Cardiac fibroblast (primary cell): ENCODE measurements around the gene MMP19.
"Not testable (repeated sequence)": the region's sequence is repeated elsewhere in the genome, so short reads cannot be mapped to it uniquely, and the experiment has no call there.

Experiments used
- DNase-seq, 2 donors: peaks; one replicate each; pipeline versions ENCODE4 v3.0.0 to v3.0.0-alpha.2; 2010; ENCODE audit warnings: low read depth in 2 of 2
- H3K4me3 ChIP-seq, 2 donors: replicated peaks in 1 of 2; 1 replicate in 1 of 2; 2 replicates in 1 of 2; pipeline ENCODE4 v1.5.1; 2011; ENCODE audit warnings: low read depth in 2 of 2, low read length in 2 of 2, mild to moderate bottlenecking in 2 of 2, moderate library complexity in 1 of 2
- TF ChIP-seq, protein P1 (sequence below): IDR thresholded peaks from one replicate; pipeline ENCODE4 v1.5.1; 2011; ENCODE audit warnings: low read depth, mild to moderate bottlenecking, low read length, inconsistent platforms

MMP19 gene

DNA sequence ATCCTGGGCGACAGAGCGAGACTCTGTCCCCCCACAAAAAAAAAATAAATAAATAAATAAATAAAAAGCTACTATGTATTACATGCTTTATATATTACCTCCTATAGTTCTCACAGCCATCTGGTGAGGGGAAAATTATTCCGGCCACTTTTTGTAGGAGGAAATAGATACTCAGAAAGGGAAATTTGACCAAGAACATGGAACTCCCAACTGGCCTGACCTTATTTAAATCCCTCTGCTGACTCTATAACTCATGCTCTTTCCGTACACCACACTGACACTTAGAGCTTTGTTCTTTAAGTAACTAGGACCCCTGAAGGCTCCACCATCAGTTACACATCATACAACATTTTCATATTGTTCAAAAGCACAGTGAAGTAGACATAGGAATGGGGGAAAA lies 2.2 kb upstream of the MMP19 start:
- DNase-seq, result no peak
- TF ChIP-seq, protein P1, sequence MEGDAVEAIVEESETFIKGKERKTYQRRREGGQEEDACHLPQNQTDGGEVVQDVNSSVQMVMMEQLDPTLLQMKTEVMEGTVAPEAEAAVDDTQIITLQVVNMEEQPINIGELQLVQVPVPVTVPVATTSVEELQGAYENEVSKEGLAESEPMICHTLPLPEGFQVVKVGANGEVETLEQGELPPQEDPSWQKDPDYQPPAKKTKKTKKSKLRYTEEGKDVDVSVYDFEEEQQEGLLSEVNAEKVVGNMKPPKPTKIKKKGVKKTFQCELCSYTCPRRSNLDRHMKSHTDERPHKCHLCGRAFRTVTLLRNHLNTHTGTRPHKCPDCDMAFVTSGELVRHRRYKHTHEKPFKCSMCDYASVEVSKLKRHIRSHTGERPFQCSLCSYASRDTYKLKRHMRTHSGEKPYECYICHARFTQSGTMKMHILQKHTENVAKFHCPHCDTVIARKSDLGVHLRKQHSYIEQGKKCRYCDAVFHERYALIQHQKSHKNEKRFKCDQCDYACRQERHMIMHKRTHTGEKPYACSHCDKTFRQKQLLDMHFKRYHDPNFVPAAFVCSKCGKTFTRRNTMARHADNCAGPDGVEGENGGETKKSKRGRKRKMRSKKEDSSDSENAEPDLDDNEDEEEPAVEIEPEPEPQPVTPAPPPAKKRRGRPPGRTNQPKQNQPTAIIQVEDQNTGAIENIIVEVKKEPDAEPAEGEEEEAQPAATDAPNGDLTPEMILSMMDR, result no peak
- H3K4me3 ChIP-seq, result no peak overlapping the region

DNA sequence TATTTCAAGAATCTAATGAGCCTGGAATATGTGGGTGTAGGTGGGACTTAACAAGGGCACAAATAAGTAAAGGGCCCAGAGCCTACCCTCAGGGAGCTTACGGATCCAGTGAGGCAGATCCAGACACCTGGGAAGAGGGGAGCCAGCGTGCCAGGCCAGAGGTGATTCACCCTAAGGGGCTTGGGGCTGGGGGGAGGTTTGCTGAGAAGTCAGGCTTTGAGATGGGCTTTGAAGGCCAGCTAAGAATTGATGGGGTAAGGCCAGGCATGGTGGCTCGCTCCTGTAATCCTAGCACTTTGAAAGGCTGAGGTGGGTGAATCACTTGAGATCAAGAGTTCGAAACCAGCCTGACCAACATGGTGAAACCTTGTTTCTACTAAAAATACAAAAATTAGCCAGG lies 695 bp upstream of the MMP19 start:
- TF ChIP-seq, protein P1, result no peak
- no peak overlapping the region for H3K4me3 ChIP-seq
- no peak for DNase-seq

DNA sequence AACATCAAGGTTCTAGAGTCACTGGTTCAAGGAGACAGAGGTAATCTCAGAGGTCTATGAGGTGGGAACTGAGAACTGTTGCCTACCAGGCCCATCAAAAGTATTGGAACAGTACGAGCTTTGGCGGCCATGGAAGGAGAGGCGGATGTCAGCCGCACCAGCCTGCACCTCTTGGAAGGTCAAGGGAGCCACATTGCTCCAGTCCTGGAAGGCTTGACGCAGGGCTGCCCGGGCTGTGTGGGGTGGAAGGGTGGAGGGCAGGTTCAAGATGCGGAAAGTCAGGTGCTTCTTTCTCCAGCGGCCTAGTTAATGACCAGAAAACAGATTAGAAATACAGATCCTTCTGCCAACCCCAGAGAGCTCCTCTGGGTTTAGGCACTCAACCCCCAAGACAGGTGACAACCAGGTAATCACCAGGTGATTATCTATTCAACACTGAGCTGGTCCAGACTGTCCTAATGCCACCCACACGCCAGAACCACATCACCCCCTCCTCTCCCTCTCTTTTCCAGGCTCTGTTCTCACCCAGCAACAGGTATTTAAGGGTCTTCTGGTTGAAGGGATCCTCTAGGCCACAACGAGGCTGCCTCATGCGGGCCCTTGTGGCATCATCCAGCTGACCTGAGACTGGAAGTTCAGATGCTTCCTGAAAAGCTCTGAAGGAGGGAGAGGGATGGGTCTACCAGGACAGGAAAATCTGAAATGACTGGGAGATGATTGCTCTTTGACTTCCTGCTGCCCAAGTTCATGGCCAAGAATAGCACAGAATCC lies 2.0 kb downstream of the MMP19 start:
- TF ChIP-seq, protein P1, result no peak
- no peak overlapping the region for H3K4me3 ChIP-seq
- DNase-seq, result no peak

DNA sequence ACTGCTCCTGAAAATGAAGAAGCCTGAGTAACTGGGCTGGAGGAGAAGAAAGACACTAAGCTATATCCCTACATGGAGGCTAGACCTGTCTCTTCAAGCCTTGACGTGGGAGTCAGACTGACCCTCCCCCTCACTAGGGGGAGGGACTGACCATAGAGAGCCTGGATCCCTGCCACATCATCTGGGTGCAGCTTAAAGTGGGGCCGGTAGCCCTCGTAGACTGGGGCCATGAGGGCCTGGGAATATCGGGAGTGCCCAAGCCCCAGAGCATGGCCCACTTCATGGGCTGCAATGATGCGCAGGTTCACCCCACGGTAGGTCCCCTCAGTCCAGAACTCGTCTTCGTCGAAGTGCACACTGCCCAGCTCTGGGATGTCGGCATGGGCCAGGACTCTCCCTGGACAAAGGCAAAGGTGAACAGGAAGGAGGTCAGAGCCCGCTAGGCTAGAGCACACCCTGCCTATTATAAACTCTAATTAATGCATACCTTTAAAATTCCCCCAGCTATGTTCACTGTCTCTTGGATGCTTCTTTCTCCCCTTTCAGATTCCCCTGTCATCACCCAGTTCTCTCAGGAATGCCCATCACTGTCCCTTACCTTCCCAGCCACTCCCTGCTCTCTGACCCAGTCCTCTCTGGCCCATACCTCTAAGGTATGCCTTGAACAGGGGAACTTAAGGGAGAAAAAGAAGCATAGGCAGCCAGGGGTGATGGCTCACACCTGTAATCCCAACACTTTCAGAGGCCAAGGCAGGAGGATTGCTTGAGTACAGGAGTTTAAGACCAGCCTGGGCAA lies 3.2 kb downstream of the MMP19 start:
- TF ChIP-seq, protein P1, result no peak
- no peak for DNase-seq
- no peak overlapping the region for H3K4me3 ChIP-seq

DNA sequence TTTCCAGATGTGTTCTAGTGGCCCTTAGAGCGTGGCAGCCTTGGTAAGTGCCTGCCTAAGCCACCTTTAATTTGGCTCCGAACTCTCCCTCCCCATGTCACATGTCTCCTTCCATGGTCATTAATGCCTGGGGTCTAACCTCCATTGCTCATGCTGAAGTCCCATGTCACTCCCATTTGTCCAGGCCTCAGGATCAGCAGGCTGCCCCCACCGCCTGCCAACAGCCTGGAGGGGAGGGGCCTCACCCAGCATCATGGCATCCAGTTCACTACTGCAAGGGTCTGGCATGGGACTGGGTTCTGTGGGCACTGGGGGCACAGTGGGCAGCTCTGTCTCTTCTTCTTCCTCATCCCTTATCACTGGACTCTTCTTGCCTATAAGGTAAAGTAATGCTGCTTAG lies 4.4 kb downstream of the MMP19 start:
- TF ChIP-seq, protein P1, result no peak
- no peak overlapping the region for H3K4me3 ChIP-seq
- no peak for DNase-seq

DNA sequence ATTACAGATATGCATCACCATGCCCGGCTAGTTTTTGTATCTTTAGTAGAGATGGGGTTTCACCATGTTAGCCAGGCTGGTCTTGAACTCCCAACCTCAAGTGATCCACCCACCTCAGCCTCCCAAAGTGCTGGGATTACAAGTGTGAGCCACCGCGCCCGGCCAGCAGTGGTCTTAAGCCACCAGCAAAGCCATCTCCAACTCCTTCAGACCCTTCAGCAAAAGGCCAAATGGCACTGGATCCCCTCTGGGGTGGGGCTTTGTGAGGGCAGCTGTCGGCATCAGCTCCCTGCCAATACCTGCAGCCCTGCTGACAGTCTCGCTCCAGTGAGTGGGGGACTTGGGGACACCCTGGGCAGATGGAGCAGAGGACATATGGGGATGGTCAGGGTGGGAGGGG lies 8.3 kb downstream of the MMP19 start:
- DNase-seq, H3K4me3 ChIP-seq: not testable (repeated sequence)

DNA sequence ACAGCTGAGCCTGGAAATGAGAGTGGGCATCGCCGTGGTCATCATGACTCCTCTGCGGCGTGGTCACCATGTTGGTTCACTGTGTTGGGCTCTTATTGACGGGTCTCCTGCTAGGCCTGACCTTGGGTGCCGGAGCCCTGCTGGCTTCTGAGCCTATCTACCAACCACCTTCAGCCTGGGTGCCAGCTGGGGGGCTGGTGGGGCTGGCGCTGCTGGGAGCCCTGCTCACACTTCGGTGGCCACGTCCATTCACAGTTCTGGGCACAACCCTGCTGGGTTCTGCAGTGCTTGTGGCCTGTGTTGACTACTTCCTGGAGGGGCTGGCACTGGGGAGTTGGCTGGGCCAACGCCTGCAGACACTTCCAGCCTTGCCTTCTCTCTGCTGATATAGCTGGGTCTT lies 9.7 kb downstream of the MMP19 start:
- DNase-seq, result no peak
- TF ChIP-seq, protein P1, result no peak
- H3K4me3 ChIP-seq, result no peak overlapping the region
